Neural progenitor cell (in vitro differentiated cells): ENCODE results near the gene SMCO2. TPM values are rescaled to one million over a fixed set of nuclear protein-coding genes. Genes with fewer than 3 reads are reported as not detected.

Experiments
- DNase-seq: peaks from one replicate; pipeline ENCODE4 v3.0.0-alpha.2; 2016; ENCODE audit warnings: low spot score
- H2AFZ ChIP-seq: fragments of 200-600 bp; sonication (generic); replicated peaks from 2 replicates; pipeline ENCODE4 v1.6.1; 2016; ENCODE audit warnings: antibody characterized with exemption
- H3F3A ChIP-seq: fragments of 200-600 bp; sonication (generic); 2 replicates; pipeline ENCODE4 v1.6.1; 2016; ENCODE audit warnings: antibody characterized with exemption, low read depth
- H3K27ac ChIP-seq: fragments of 200-600 bp; sonication (generic); 2 replicates; pipeline ENCODE4 v1.5.1; 2016; ENCODE audit warnings: mild to moderate bottlenecking
- H3K27me3 ChIP-seq: fragments of 200-600 bp; sonication (generic); 2 replicates; pipeline ENCODE4 v1.6.1; 2016; ENCODE audit warnings: mild to moderate bottlenecking, moderate library complexity
- H3K36me3 ChIP-seq: fragments of 200-600 bp; sonication (generic); 2 replicates; pipeline ENCODE4 v1.5.1; 2016
- H3K4me1 ChIP-seq: fragments of 200-600 bp; sonication (generic); 2 replicates; pipeline ENCODE4 v1.6.1; 2016; ENCODE audit warnings: mixed run types
- H3K4me2 ChIP-seq: fragments of 200-600 bp; sonication (generic); 2 replicates; pipeline ENCODE4 v1.6.1; 2016
- H3K4me3 ChIP-seq: fragments of 200-600 bp; sonication (generic); 2 replicates; pipeline ENCODE4 v1.5.1; 2016
- H3K79me2 ChIP-seq: fragments of 200-600 bp; sonication (generic); 2 replicates; pipeline ENCODE4 v1.6.1; 2016; ENCODE audit warnings: low read depth
- H3K9ac ChIP-seq: fragments of 200-600 bp; sonication (generic); 2 replicates; pipeline ENCODE4 v1.6.1; 2016
- H3K9me3 ChIP-seq: fragments of 200-600 bp; sonication (generic); 2 replicates; pipeline ENCODE4 v1.5.1; 2016; ENCODE audit warnings: low read depth
- H4K20me1 ChIP-seq: fragments of 200-600 bp; sonication (generic); 2 replicates; pipeline ENCODE4 v1.6.1; 2016; ENCODE audit warnings: low read depth
- H3K27ac Mint-ChIP-seq: 3 replicates; pipeline ENCODE4 v1.8.0; 2021; ENCODE audit warnings: mixed read lengths
- H3K27me3 Mint-ChIP-seq: 2 replicates; pipeline ENCODE4 v1.8.0; 2022; ENCODE audit warnings: low read depth, mild to moderate bottlenecking, inconsistent platforms, moderate library complexity, mixed read lengths; ENCODE audit not compliant: insufficient read depth
- H3K36me3 Mint-ChIP-seq: 3 replicates; pipeline ENCODE4 v1.8.0; 2021; ENCODE audit warnings: mixed read lengths
- H3K4me1 Mint-ChIP-seq: 3 replicates; pipeline ENCODE4 v1.8.0; 2021; ENCODE audit warnings: mixed read lengths
- H3K4me3 Mint-ChIP-seq: 3 replicates; pipeline ENCODE4 v1.8.0; 2021; ENCODE audit warnings: mild to moderate bottlenecking, moderate library complexity, mixed read lengths
- H3K9me3 Mint-ChIP-seq: 3 replicates; pipeline ENCODE4 v1.8.0; 2020; ENCODE audit warnings: mixed read lengths
- CTCF ChIP-seq: fragments of 200-600 bp; sonication (generic); IDR thresholded peaks from 2 replicates; pipeline ENCODE4 v1.5.1; 2017; ENCODE audit warnings: antibody characterized with exemption, mild to moderate bottlenecking
- EZH2 ChIP-seq: fragments of 200-600 bp; sonication (generic); IDR thresholded peaks from 2 replicates; pipeline ENCODE4 v1.6.1; 2017; ENCODE audit warnings: antibody characterized with exemption, mild to moderate bottlenecking, moderate library complexity
- EZH2phosphoT487 ChIP-seq: fragments of 200-600 bp; sonication (generic); IDR thresholded peaks from 2 replicates; pipeline ENCODE4 v1.6.1; 2017; ENCODE audit warnings: antibody characterized with exemption
- total RNA-seq: library from RNA; depleted of rRNA; stranded (reverse); fragments of >200 nt; gene quantifications from 2 replicates; pipeline ENCODE4 v1.2.3, GENCODE V29; 2015; ENCODE audit warnings: low replicate concordance

The SMCO2 gene
- total RNA-seq, 1 donor from 2014 or later: not detected

GRCh38 chr12:27531896-27532295 lies 85.4 kb downstream of the SMCO2 start:
- no peak for DNase-seq
- H3K9me3 ChIP-seq: no peaks in the 10 kb centered on the region
- peaks cover 14% of the 10 kb centered on the region for H3K4me1 Mint-ChIP-seq
- no peaks in the 10 kb centered on the region for H3K27me3 Mint-ChIP-seq
- no peak overlapping the region for H3K27ac ChIP-seq
- peaks cover 84% of the 10 kb centered on the region for H3K79me2 ChIP-seq
- TF ChIP-seq CTCF (no peak), EZH2phosphoT487 (no peak), EZH2 (no peak)
- no peaks in the 10 kb centered on the region for H3F3A ChIP-seq
- no peaks in the 10 kb centered on the region for H3K36me3 ChIP-seq
- peaks cover 8% of the 10 kb centered on the region for H3K9me3 Mint-ChIP-seq
- H3K4me3 Mint-ChIP-seq: no peak overlapping the region
- H3K4me2 ChIP-seq: no peak overlapping the region
- H3K4me3 ChIP-seq: no peak overlapping the region
- H3K9ac ChIP-seq: no peak overlapping the region
- H3K27me3 ChIP-seq: no peaks in the 10 kb centered on the region
- H4K20me1 ChIP-seq: no peaks in the 10 kb centered on the region
- no peak overlapping the region for H2AFZ ChIP-seq
- no peaks in the 10 kb centered on the region for H3K4me1 ChIP-seq
- peaks cover 23% of the 10 kb centered on the region for H3K36me3 Mint-ChIP-seq
- no peak overlapping the region for H3K27ac Mint-ChIP-seq

- Mint-ChIP-seq H3K4me3 (no peak overlapping the region), H3K36me3 (peaks cover 24% of the 10 kb centered on the region), H3K27ac (no peak overlapping the region), H3K27me3 (no peaks in the 10 kb centered on the region), H3K4me1 (peaks cover 14% of the 10 kb centered on the region), H3K9me3 (peaks cover 8% of the 10 kb centered on the region)
- Histone ChIP-seq H3K27me3 (no peaks in the 10 kb centered on the region), H3K79me2 (peaks cover 63% of the 10 kb centered on the region), H3K36me3 (no peaks in the 10 kb centered on the region), H3K4me2 (no peak overlapping the region), H3K27ac (no peak overlapping the region), H2AFZ (no peak overlapping the region), H3K4me3 (no peak overlapping the region), H3K4me1 (no peaks in the 10 kb centered on the region), H3K9me3 (no peaks in the 10 kb centered on the region), H3F3A (no peaks in the 10 kb centered on the region), H4K20me1 (no peaks in the 10 kb centered on the region), H3K9ac (no peak overlapping the region)
- DNase-seq: no peak
- no peak for TF ChIP-seq CTCF
- no peak for TF ChIP-seq EZH2phosphoT487
- TF ChIP-seq EZH2: no peak
These were observed 87.7 kb downstream of the SMCO2 start for GRCh38 chr12:27534060-27534764.

GRCh38 chr12:27534765-27535161 lies 88.2 kb downstream of the SMCO2 start:
- peaks cover 63% of the 10 kb centered on the region for H3K79me2 ChIP-seq
- no peaks in the 10 kb centered on the region for H3K4me1 ChIP-seq
- no peak overlapping the region for H3K4me2 ChIP-seq
- no peak overlapping the region for H3K27ac ChIP-seq
- H3F3A ChIP-seq: no peaks in the 10 kb centered on the region
- H3K9me3 ChIP-seq: no peaks in the 10 kb centered on the region
- no peaks in the 10 kb centered on the region for H3K27me3 ChIP-seq
- Mint-ChIP-seq H3K36me3 (peaks cover 24% of the 10 kb centered on the region), H3K27me3 (no peaks in the 10 kb centered on the region), H3K27ac (peak overlapping the region; percentile 44), H3K4me1 (peaks cover 14% of the 10 kb centered on the region), H3K9me3 (peaks cover 8% of the 10 kb centered on the region), H3K4me3 (no peak overlapping the region)
- H3K9ac ChIP-seq: no peak overlapping the region
- no peak for TF ChIP-seq EZH2phosphoT487
- TF ChIP-seq CTCF: no peak
- TF ChIP-seq EZH2: no peak
- DNase-seq: no peak
- H3K36me3 ChIP-seq: no peaks in the 10 kb centered on the region
- H4K20me1 ChIP-seq: no peaks in the 10 kb centered on the region
- no peak overlapping the region for H3K4me3 ChIP-seq
- H2AFZ ChIP-seq: no peak overlapping the region
